Activated T-helper 2 cell treated with anti-CD3 and anti-CD28 coated beads, Interferon-gamma antibody, Interleukin-2, Interleukin-4, amounts not matched to agents 10 μg/mL and 5 μg/mL and 100 μg/mL, durations not matched to agents 14 hours and 24 hours and 36 hours (primary cell): ENCODE measurements around the gene FAM184B. TPM values are rescaled to one million over a fixed set of nuclear protein-coding genes. Genes with fewer than 3 reads are reported as not detected.
A peak's percentile ranks its signal among the peaks of the same experiment; 100 is the strongest.

Experiments used
- DNase-seq: peaks from one replicate; pipeline ENCODE4 v3.0.0; 2021; ENCODE audit warnings: low spot score
- H3K27ac Mint-ChIP-seq: one replicate; pipeline ENCODE4 v1.8.0; 2021; ENCODE audit warnings: mixed read lengths
- H3K27me3 Mint-ChIP-seq: one replicate; pipeline ENCODE4 v1.8.0; 2021; ENCODE audit warnings: low read depth, mixed read lengths
- H3K36me3 Mint-ChIP-seq: one replicate; pipeline ENCODE4 v1.8.0; 2021; ENCODE audit warnings: low read depth, mixed read lengths
- H3K4me1 Mint-ChIP-seq: one replicate; pipeline ENCODE4 v1.8.0; 2021; ENCODE audit warnings: low read depth, mixed read lengths
- H3K4me3 Mint-ChIP-seq: one replicate; pipeline ENCODE4 v1.8.0; 2021; ENCODE audit warnings: low read depth, mild to moderate bottlenecking, moderate library complexity, mixed read lengths
- H3K9me3 Mint-ChIP-seq: one replicate; pipeline ENCODE4 v1.8.0; 2021; ENCODE audit warnings: mixed read lengths
- intact Hi-C: fragments of 100-400 bp; cut with micrococcal nuclease; formaldehyde crosslinking; loops from one replicate; pipeline ENCODE4 v1.15.1; 2023
- total RNA-seq: library from RNA; stranded (reverse); gene quantifications from 2 replicates; pipeline ENCODE4 v1.2.3, GENCODE V29; 2022

FAM184B gene
- total RNA-seq, 1 donor from 2014 or later = not detected

DNA sequence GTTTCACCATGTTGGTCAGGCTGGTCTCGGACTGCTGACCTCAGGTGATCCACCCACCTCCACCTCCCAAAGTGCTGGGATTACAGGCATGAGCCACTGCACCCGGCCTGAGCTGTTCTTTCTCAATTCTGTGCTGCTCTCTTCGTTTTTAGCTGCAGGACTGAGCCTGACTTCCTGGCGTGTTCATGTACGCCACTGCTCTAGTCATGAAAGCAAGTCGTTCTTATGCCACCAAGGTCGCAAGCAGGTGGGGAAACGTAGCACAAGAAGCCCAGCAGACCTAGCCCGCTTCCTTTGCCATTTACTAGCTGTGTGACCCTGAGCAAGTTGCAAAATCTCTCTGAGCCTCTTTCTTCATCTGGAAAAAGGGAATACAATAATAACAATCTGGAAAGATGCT is 123.6 kb downstream of the FAM184B start:
- H3K4me3 Mint-ChIP-seq = no peak overlapping the region
- DNase-seq = no peak
- no peaks in the 10 kb centered on the region for H3K36me3 Mint-ChIP-seq
- no peaks in the 10 kb centered on the region for H3K9me3 Mint-ChIP-seq
- intact Hi-C loops = no loop called here
- no peak overlapping the region for H3K27ac Mint-ChIP-seq
- no peaks in the 10 kb centered on the region for H3K4me1 Mint-ChIP-seq
- peaks cover 6% of the 10 kb centered on the region for H3K27me3 Mint-ChIP-seq

GRCh38 chr4:17657090-17657489 is 124.3 kb downstream of the FAM184B start:
- H3K36me3 Mint-ChIP-seq = no peaks in the 10 kb centered on the region
- H3K27ac Mint-ChIP-seq = no peak overlapping the region
- peaks cover 6% of the 10 kb centered on the region for H3K27me3 Mint-ChIP-seq
- DNase-seq = no peak
- H3K4me3 Mint-ChIP-seq = no peak overlapping the region
- H3K9me3 Mint-ChIP-seq = no peaks in the 10 kb centered on the region
- H3K4me1 Mint-ChIP-seq = no peaks in the 10 kb centered on the region
- intact Hi-C loops = no loop called here

- Mint-ChIP-seq H3K4me1 (peaks cover 4% of the 10 kb centered on the region), H3K4me3 (no peak overlapping the region), H3K36me3 (no peaks in the 10 kb centered on the region), H3K27me3 (peaks cover 6% of the 10 kb centered on the region), H3K27ac (no peak overlapping the region), H3K9me3 (no peaks in the 10 kb centered on the region)
- intact Hi-C loops = no loop called here
- no peak for DNase-seq
Measured at GRCh38 chr4:17654701-17655100, 126.7 kb downstream of the FAM184B start.

DNA sequence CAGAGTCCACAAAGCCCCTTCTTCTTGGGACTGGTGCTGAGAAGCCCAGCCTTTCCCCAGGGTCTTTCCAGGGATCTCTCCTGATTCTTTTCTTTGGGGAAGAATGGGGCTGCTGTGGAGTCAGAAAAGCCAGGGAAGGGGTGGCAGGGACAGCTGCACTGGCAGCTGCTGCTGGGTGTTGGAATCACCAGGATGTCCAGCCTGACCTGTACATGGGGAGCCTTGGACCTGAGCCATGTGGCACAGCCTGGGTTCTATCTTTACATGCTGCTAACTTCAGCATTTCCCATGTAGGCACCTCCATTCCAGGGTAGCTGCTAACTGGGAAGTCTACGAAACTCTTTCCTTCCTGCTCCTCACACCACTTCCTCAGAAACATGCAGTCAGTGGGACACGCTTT is 131.0 kb downstream of the FAM184B start:
- H3K4me1 Mint-ChIP-seq = peaks cover 4% of the 10 kb centered on the region
- H3K36me3 Mint-ChIP-seq = no peaks in the 10 kb centered on the region
- no peaks in the 10 kb centered on the region for H3K9me3 Mint-ChIP-seq
- H3K27ac Mint-ChIP-seq = no peak overlapping the region
- no peak for DNase-seq
- intact Hi-C loops = no loop called here
- peaks cover 3% of the 10 kb centered on the region for H3K27me3 Mint-ChIP-seq
- H3K4me3 Mint-ChIP-seq = no peak overlapping the region

- H3K36me3 Mint-ChIP-seq = peaks cover under 1% of the 10 kb centered on the region
Measured at GRCh38 chr4:17647927-17648326, 133.5 kb downstream of the FAM184B start.

DNA sequence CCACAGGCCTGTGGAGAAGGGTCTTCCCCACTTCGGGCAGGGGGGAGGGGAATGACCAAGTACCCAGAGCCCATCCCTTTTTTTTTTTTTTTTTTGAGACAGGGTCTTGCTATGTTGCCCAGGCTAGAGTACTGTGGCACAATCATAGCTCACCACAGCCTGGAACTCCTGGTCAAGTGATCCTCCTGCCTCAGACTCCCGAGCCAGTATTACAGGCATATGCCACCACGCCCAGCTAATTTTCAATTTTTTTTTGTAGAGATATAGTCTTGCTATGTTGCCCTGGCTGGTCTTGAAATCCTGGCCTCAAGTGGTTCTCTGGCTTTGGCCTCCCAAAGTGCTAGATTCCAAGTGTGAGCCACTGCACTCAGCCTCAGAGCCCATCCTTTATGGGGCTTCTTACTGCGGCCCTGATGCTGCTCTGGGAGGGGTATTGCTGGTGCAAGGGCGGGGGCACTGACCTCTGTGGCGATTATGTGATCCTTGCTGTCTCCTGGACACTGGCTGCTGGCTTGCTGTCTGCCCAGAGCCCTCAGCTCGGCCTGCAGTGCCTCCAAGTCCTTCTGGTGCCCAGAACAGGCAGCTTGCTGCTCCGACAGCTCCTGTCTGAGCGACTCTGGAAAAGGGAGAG is 134.1 kb downstream of the FAM184B start:
- Mint-ChIP-seq H3K4me1 (peaks cover 4% of the 10 kb centered on the region), H3K27me3 (no peaks in the 10 kb centered on the region), H3K36me3 (peaks cover 7% of the 10 kb centered on the region), H3K9me3 (no peaks in the 10 kb centered on the region), H3K4me3 (no peak overlapping the region), H3K27ac (no peak overlapping the region)
- intact Hi-C loops = no loop called here
- DNase-seq = no peak

More at GRCh38 chr4:17647927-17648326, 133.5 kb downstream of the FAM184B start:
- no peak overlapping the region for H3K4me3 Mint-ChIP-seq
- H3K27ac Mint-ChIP-seq = no peak overlapping the region
- intact Hi-C loops = no loop called here
- H3K4me1 Mint-ChIP-seq = peaks cover 4% of the 10 kb centered on the region
- H3K9me3 Mint-ChIP-seq = no peaks in the 10 kb centered on the region
- H3K27me3 Mint-ChIP-seq = no peaks in the 10 kb centered on the region
- DNase-seq = no peak

DNA sequence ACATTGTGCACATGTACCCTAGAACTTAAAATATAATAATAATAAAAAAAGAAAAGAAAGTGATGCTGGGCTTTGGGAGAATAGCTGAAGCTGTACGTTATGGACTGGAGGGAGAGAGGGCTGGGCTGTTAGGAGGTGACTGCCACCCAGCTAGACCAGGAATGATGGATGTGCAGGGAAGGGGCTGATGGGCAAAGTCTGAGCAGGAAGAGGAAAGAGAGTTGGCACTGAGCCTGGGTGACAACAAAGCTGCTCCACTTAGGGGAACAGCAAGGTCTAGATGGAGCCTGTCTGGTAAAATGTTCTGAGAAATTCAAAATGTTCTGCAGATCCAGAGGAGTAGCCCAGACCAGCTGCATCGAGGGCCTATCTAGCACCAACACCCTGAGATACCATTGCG is 134.7 kb downstream of the FAM184B start:
- H3K27ac Mint-ChIP-seq = no peak overlapping the region

DNA sequence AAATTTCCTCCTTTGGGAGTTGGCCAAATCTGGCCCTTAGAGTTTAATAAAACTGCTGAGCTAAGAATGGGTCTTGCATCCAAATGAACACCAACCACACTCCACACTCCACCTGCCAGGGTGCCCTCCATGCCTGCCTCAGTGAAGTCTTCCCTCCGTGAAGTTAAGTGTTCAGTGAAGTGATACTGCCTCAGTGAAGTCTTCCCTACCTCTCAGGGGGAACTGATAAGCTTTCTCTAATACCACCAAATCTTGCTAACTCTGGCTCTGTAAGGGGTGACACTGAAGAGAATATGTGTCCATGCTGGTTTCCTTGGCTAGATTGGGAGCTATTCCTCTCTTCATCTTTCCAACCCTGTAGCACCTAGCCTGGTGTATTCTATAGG is 139.0 kb downstream of the FAM184B start:
- no peaks in the 10 kb centered on the region for H3K4me1 Mint-ChIP-seq
- peaks cover 10% of the 10 kb centered on the region for H3K36me3 Mint-ChIP-seq
- H3K27ac Mint-ChIP-seq = no peak overlapping the region
- DNase-seq = no peak
- no peaks in the 10 kb centered on the region for H3K27me3 Mint-ChIP-seq
- intact Hi-C loops = no loop called here
- H3K4me3 Mint-ChIP-seq = no peak overlapping the region
- no peaks in the 10 kb centered on the region for H3K9me3 Mint-ChIP-seq

More for the DNA sequence above, 134.7 kb downstream of the FAM184B start:
- Mint-ChIP-seq H3K36me3 (peaks cover 8% of the 10 kb centered on the region), H3K4me3 (no peak overlapping the region), H3K4me1 (peaks cover 3% of the 10 kb centered on the region), H3K27me3 (no peaks in the 10 kb centered on the region), H3K9me3 (no peaks in the 10 kb centered on the region)
- no peak for DNase-seq
- intact Hi-C loops = no loop called here

- Mint-ChIP-seq H3K27me3 (no peaks in the 10 kb centered on the region), H3K9me3 (no peaks in the 10 kb centered on the region), H3K4me3 (no peak overlapping the region), H3K36me3 (peaks cover 23% of the 10 kb centered on the region), H3K4me1 (no peaks in the 10 kb centered on the region), H3K27ac (no peak overlapping the region)
- intact Hi-C loops = loop anchor here (10.0 kb wide), 1 partner anchor 956 kb away; no protein-coding TSS in a partner anchor
- DNase-seq = no peak
Measured at GRCh38 chr4:17639136-17639535, 142.3 kb downstream of the FAM184B start.

GRCh38 chr4:17636696-17637622 is 144.5 kb downstream of the FAM184B start:
- Mint-ChIP-seq H3K4me1 (no peaks in the 10 kb centered on the region), H3K9me3 (no peaks in the 10 kb centered on the region), H3K27ac (no peak overlapping the region), H3K36me3 (peaks cover 27% of the 10 kb centered on the region), H3K4me3 (no peak overlapping the region), H3K27me3 (no peaks in the 10 kb centered on the region)
- intact Hi-C loops = loop anchor here (1.0 to 10.0 kb wide), 4 partner anchors 22 to 958 kb away; partner anchors contain the start of genes LAP3 and MED28
- DNase-seq = peak; percentile 55

DNA sequence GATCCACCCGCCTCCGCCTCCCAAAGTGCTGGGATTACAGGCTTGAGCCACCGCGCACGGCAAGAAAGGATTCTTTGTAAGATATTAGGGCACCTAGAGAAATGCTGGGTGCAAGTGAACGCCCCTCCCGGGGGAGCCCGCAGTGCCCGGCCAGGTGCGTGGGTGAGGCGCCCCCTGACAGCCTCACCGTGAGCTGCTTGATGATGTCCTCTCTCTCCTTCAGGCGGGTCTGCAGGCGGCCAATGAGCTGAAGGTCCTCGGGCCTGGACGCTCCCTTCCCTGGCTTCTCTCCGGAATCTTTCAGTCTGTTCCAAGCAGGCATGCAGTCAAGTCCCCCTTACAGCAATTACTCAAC is 145.1 kb downstream of the FAM184B start:
- peaks cover 31% of the 10 kb centered on the region for H3K36me3 Mint-ChIP-seq
- H3K27ac Mint-ChIP-seq = no peak overlapping the region
- no peak for DNase-seq
- H3K9me3 Mint-ChIP-seq = no peaks in the 10 kb centered on the region
- H3K27me3 Mint-ChIP-seq = no peaks in the 10 kb centered on the region
- intact Hi-C loops = loop anchor here (1.0 to 10.0 kb wide), 4 partner anchors 22 to 958 kb away; partner anchors contain the start of genes LAP3 and MED28
- no peak overlapping the region for H3K4me3 Mint-ChIP-seq
- no peaks in the 10 kb centered on the region for H3K4me1 Mint-ChIP-seq

DNA sequence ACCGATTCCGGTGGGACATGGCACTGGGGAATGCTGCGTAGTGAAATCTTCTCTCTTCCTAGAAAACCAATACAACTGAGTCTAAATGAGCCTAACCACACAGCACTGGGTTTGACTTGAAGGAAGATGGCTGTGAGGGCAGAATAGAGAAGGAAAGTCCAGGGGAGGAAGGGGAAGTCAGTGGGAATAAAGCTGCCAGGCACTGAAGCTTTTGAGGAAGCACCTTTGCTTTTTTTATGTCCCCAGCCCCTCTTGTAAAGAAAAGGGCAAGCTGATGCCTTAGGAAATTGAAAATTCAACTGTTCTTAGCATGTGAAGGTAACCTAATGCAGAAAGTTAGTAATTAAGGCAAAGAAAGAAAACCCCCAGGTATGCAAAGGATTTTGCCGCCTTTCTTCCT is 146.4 kb downstream of the FAM184B start:
- Mint-ChIP-seq H3K27me3 (no peaks in the 10 kb centered on the region), H3K36me3 (peaks cover 44% of the 10 kb centered on the region), H3K4me1 (no peaks in the 10 kb centered on the region), H3K27ac (no peak overlapping the region), H3K4me3 (no peak overlapping the region), H3K9me3 (no peaks in the 10 kb centered on the region)
- intact Hi-C loops = loop anchor here (10.0 kb wide), 1 partner anchor 960 kb away; no protein-coding TSS in a partner anchor
- DNase-seq = no peak

- Mint-ChIP-seq H3K9me3 (no peaks in the 10 kb centered on the region), H3K36me3 (peaks cover 57% of the 10 kb centered on the region), H3K27me3 (no peaks in the 10 kb centered on the region), H3K4me1 (no peaks in the 10 kb centered on the region), H3K4me3 (no peak overlapping the region), H3K27ac (no peak overlapping the region)
- DNase-seq = no peak
- intact Hi-C loops = loop anchor here (10.0 kb wide), 1 partner anchor 961 kb away; no protein-coding TSS in a partner anchor
Measured at GRCh38 chr4:17633600-17633999, 147.8 kb downstream of the FAM184B start.
